GM18861 (cell line): ENCODE data around the gene CD300LF.

Experiments
- ATAC-seq: cut with Tn5 transposase; IDR thresholded peaks from one replicate; pipeline ENCODE4 v1.9.1; 2021; ENCODE audit not compliant: unreplicated experiment

CD300LF gene

GRCh38 chr17:74645010-74645409, 67.7 kb downstream of the CD300LF start:
- no peak for ATAC-seq

DNA sequence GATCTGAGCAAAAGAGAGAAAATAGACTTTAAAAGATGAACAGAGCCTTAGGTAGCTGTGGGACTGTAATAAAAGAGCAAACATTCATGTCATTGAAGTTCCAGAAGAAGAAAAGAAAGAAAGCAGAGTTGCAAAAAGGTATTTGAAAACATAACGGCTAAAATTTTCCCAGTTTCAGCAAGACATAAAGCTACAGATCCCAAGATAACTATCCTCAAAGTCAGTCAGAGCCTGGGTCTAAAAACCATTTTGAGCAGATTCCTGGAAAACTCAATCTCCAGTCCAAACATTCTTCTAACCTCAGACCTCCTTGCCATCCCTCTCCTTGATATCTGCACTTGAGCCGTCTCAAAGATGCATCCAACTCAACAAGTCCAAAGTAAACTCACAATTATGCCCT, 68.3 kb downstream of the CD300LF start:
- no peak for ATAC-seq
